Measurements from ENCODE around the gene DPEP3. TPM values are rescaled to one million over a fixed set of nuclear protein-coding genes. Genes with fewer than 3 reads are reported as not detected.
"Not testable (repeated sequence)": the region's sequence is repeated elsewhere in the genome, so short reads cannot be mapped to it uniquely, and the experiment has no call there.

DPEP3 gene
- total RNA-seq, 4 donors from 2014 or later, result 0.14 TPM; not detected in 3

- H3K27ac ChIP-seq, result no peak overlapping the region
- H3K9me3 ChIP-seq, result no peaks in the 10 kb centered on the region
- H3K36me3 ChIP-seq, result no peaks in the 10 kb centered on the region
- H3K4me3 ChIP-seq, result no peak overlapping the region
- H3K4me1 ChIP-seq, result no peaks in the 10 kb centered on the region
- DNase-seq, result no peak
- TF ChIP-seq CTCF (IDR thresholded peaks at IDR 0.05) (peak in 3 of 4 experiments; percentile 38 to 56 (median 41)), POLR2A (IDR thresholded peaks at IDR 0.05) (no peak)
- intact Hi-C loops (cut with DNase I; ENCODE audit: low total_unique reads), result no loop called here
- no peaks in the 10 kb centered on the region for H3K27me3 ChIP-seq
These were observed 38.1 kb downstream of the DPEP3 start for GRCh38 chr16:67942200-67942509.

- H3K4me3 ChIP-seq, result no peak overlapping the region
- H3K4me1 ChIP-seq, result no peaks in the 10 kb centered on the region
- TF ChIP-seq POLR2A (IDR thresholded peaks at IDR 0.05) (no peak), CTCF (IDR thresholded peaks at IDR 0.05) (no peak)
- no peak for DNase-seq
- H3K9me3 ChIP-seq, result no peaks in the 10 kb centered on the region
- no peaks in the 10 kb centered on the region for H3K36me3 ChIP-seq
- H3K27me3 ChIP-seq, result no peaks in the 10 kb centered on the region
- intact Hi-C loops (cut with DNase I; ENCODE audit: low total_unique reads), result no loop called here
- H3K27ac ChIP-seq, result peak overlapping the region in 1 of 2 donors; percentile 23
These were observed 38.7 kb downstream of the DPEP3 start for GRCh38 chr16:67941469-67942199.

GRCh38 chr16:67940446-67941089 lies 39.7 kb downstream of the DPEP3 start:
- DNase-seq, result no peak
- H3K27me3 ChIP-seq, result no peaks in the 10 kb centered on the region
- TF ChIP-seq POLR2A (IDR thresholded peaks at IDR 0.05), result no peak
- no peak for TF ChIP-seq CTCF (IDR thresholded peaks at IDR 0.05)
- no peak overlapping the region for H3K27ac ChIP-seq
- no peaks in the 10 kb centered on the region for H3K4me1 ChIP-seq
- intact Hi-C loops (cut with DNase I; ENCODE audit: low total_unique reads), result no loop called here
- H3K4me3 ChIP-seq, result no peak overlapping the region
- no peaks in the 10 kb centered on the region for H3K36me3 ChIP-seq
- H3K9me3 ChIP-seq, result no peaks in the 10 kb centered on the region

GRCh38 chr16:67939507-67940445 lies 40.5 kb downstream of the DPEP3 start:
- Histone ChIP-seq H3K4me1 (peaks cover 0 to 3% of the 10 kb centered on the region in 2 donors), H3K9me3 (no peaks in the 10 kb centered on the region), H3K27ac (no peak overlapping the region), H3K27me3 (no peaks in the 10 kb centered on the region), H3K4me3 (no peak overlapping the region), H3K36me3 (no peaks in the 10 kb centered on the region)
- DNase-seq, result no peak
- no peak for TF ChIP-seq CTCF (IDR thresholded peaks at IDR 0.05)
- no peak for TF ChIP-seq POLR2A (IDR thresholded peaks at IDR 0.05)
- intact Hi-C loops (cut with DNase I; ENCODE audit: low total_unique reads), result no loop called here

- intact Hi-C loops (cut with DNase I; ENCODE audit: low total_unique reads); H3K27ac ChIP-seq; H3K4me3 ChIP-seq; H3K36me3 ChIP-seq; H3K9me3 ChIP-seq; H3K4me1 ChIP-seq; DNase-seq; H3K27me3 ChIP-seq: not testable (repeated sequence)
These were observed 42.6 kb downstream of the DPEP3 start for GRCh38 chr16:67937713-67938112.

Measured in uterus (tissue), 4 donors.